Measurements from ENCODE around the gene CFAP46.
"Not testable (repeated sequence)": the region's sequence is repeated elsewhere in the genome, so short reads cannot be mapped to it uniquely, and the experiment has no call there.

Gene CFAP46

GRCh38 chr10:132963430-132963960 lies 21.1 kb upstream of the CFAP46 start:
- DNase-seq (ENCODE audit: low read depth in 2 of 2, low spot score in 1 of 2), result no peak

GRCh38 chr10:132962623-132963429 lies 20.5 kb upstream of the CFAP46 start:
- no peak for DNase-seq (ENCODE audit: low read depth in 2 of 2, low spot score in 1 of 2)

GRCh38 chr10:132961787-132962622 lies 19.6 kb upstream of the CFAP46 start:
- peak; percentile 21 to 24 for DNase-seq (ENCODE audit: low read depth in 2 of 2, low spot score in 1 of 2)

- DNase-seq (ENCODE audit: low read depth in 2 of 2, low spot score in 1 of 2), result no peak
Measured at GRCh38 chr10:132961420-132961786, 19.0 kb upstream of the CFAP46 start.

GRCh38 chr10:132960631-132961419 lies 18.5 kb upstream of the CFAP46 start:
- no peak for DNase-seq (ENCODE audit: low read depth in 2 of 2, low spot score in 1 of 2)

GRCh38 chr10:132960071-132960472 lies 17.7 kb upstream of the CFAP46 start:
- no peak for DNase-seq (ENCODE audit: low read depth in 2 of 2, low spot score in 1 of 2)

GRCh38 chr10:132959559-132959961 lies 17.2 kb upstream of the CFAP46 start:
- no peak for DNase-seq (ENCODE audit: low read depth in 2 of 2, low spot score in 1 of 2)

- DNase-seq (ENCODE audit: low read depth in 2 of 2, low spot score in 1 of 2), result no peak
Measured at GRCh38 chr10:132958883-132959558, 16.7 kb upstream of the CFAP46 start.

- DNase-seq (ENCODE audit: low read depth in 2 of 2, low spot score in 1 of 2), result no peak
Measured at GRCh38 chr10:132957981-132958882, 15.9 kb upstream of the CFAP46 start.

GRCh38 chr10:132957131-132957530 lies 14.8 kb upstream of the CFAP46 start:
- DNase-seq (ENCODE audit: low read depth in 2 of 2, low spot score in 1 of 2), result no peak

- DNase-seq (ENCODE audit: low read depth in 2 of 2, low spot score in 1 of 2), result not testable (repeated sequence)
Measured at GRCh38 chr10:132956259-132956658, 13.9 kb upstream of the CFAP46 start.

- DNase-seq (ENCODE audit: low read depth in 2 of 2, low spot score in 1 of 2), result no peak
Measured at GRCh38 chr10:132955479-132955878, 13.1 kb upstream of the CFAP46 start.

- no peak for DNase-seq (ENCODE audit: low read depth in 2 of 2, low spot score in 1 of 2)
Measured at GRCh38 chr10:132953428-132953827, 11.1 kb upstream of the CFAP46 start.

- no peak for DNase-seq (ENCODE audit: low read depth in 2 of 2, low spot score in 1 of 2)
Measured at GRCh38 chr10:132951926-132952325, 9.6 kb upstream of the CFAP46 start.

GRCh38 chr10:132948351-132948750 lies 6.0 kb upstream of the CFAP46 start:
- no peak for DNase-seq (ENCODE audit: low read depth in 2 of 2, low spot score in 1 of 2)

GRCh38 chr10:132947843-132948242 lies 5.5 kb upstream of the CFAP46 start:
- no peak for DNase-seq (ENCODE audit: low read depth in 2 of 2, low spot score in 1 of 2)

GRCh38 chr10:132946806-132947546 lies 4.6 kb upstream of the CFAP46 start:
- no peak for DNase-seq (ENCODE audit: low read depth in 2 of 2, low spot score in 1 of 2)

GRCh38 chr10:132946311-132946710 lies 3.9 kb upstream of the CFAP46 start:
- DNase-seq (ENCODE audit: low read depth in 2 of 2, low spot score in 1 of 2), result no peak

- no peak for DNase-seq (ENCODE audit: low read depth in 2 of 2, low spot score in 1 of 2)
Measured at GRCh38 chr10:132945894-132946255, 3.5 kb upstream of the CFAP46 start.
